NCI-H460 (cell line): Measurements from ENCODE around the gene IKBKE. TPM values are rescaled to one million over a fixed set of nuclear protein-coding genes. Genes with fewer than 3 reads are reported as not detected.

Experiments used
- DNase-seq: peaks from one replicate; pipeline ENCODE4 v3.0.0-alpha.2; 2016; ENCODE audit warnings: low read depth; ENCODE audit errors: extremely low read depth
- total RNA-seq: library from RNA; depleted of rRNA; stranded (reverse); fragments of >200 nt; shearing (Covaris generic); gene quantifications from 2 replicates; pipeline ENCODE4 v1.2.3, GENCODE V29; 2014

IKBKE gene
- total RNA-seq, 1 experiment from 2014 or later, result 2.5 TPM

DNA sequence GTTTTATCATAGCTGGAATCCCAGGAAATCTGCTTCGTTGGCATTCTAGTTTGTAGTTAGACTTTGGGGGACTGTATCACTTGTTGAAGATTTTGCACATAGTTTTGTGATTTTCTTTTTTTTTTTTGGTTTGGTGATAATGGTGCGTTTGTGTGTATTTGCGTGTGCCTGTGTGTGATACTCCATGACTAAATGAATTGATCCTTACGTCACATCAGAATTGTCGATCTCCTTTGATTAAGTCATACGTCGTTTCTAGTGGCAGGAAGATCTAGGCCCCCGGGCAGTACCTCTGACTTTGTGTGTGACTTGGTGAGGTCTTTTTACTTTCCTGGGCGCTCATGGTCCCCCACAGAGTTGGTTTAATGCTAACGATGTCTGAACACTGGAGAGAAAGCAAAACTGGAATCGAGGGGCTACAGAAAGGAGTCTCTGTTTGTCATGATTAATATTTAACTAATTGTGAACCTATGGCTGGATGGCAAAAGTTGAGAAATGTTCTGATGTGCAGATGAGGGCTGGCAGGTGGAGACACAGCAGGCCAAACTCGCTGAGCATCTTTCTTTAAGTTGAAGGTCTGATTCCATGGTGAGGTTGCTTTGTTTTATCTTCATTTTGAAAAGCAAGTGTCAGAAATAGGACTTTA, 39.5 kb downstream of the IKBKE start:
- DNase-seq, result no peak

DNA sequence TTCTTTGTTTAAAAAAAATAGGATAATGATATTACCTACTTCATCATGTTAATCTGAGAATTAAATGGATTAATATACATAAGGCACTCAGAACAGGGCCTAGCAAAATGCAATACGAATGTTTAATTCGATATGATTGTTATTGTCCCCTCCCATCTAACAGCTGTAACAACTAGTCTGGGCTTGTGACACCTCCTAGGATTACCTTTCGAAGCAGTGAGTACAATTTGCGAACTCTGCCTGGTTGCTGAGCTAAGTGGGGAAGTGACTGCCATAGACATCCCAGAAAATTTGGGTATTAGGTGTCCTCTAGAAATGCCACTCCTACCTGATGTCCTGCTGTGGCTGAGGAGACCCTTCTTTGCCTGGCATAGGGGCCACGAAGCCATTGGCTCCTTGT, 40.1 kb downstream of the IKBKE start:
- no peak for DNase-seq

DNA sequence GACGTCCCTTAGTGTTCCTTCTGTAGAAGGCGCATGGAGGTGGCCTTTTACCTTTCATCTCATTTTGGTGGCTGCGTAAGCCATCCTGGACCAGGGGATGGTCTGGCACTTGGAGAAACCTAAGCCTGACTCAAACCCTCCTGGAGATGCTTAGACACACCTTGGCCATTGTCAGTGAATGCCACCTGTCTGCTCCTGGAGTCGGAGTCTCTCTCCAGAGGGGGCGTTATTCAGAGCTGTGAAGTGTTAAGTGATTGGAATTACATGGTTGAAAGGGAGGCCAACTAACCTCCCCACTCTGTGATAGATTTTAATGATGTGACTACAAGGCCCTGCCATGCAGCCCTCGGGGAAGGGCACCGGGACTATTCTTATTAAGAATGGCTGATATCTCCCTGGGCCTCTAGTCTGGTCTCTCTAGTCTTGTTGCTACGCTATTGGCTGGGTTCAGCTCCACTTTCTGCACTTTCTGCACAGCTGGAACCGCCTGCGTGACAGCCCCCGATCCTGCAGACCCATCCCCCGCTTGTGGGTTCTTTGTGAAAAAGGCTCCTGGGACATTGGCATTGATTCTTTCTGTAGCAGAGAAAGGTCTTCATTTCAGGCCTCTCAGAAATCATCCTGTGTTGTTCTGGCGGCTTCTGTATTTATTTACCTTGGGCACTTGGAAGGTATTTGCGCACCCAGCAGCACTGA, 41.2 kb downstream of the IKBKE start:
- no peak for DNase-seq

DNA sequence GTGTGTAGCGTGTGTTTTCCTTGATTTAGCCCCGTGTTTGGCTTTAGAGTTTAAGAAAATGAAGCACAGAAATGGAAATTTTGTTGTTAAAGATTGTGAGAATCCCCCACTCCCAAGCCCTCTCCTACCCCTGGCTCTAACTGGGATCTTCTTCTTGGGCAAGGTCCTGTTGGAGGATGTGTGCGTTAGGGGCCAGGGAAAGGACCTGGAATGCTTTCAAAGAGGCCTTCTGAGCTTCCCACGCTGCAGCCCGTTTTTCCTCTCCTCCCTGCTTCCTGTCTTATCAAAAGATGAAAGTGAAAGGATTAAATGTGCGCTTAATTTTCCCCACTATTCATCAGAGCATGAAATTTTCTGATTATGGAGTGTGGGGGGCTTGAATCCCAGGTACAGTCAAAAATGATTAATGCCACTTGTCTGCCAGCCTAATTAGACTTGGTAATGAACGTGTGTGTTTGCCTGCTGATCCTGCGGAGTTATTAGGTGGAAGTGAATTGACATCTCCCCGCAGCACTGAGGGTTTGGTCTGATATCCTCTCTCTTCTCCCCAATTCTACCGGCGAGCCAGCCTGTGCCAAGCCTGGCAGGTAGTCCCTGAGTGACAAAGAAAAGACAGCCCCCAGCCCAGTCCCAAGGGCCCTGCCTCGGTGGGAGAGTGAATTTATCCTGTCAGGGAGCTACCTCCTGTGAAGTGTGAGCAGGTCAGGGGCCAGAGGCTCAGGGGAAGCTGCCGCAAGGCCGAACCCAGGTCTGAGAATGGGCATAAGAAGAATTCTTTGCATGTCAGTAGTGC, 42.0 kb downstream of the IKBKE start:
- DNase-seq, result no peak

DNA sequence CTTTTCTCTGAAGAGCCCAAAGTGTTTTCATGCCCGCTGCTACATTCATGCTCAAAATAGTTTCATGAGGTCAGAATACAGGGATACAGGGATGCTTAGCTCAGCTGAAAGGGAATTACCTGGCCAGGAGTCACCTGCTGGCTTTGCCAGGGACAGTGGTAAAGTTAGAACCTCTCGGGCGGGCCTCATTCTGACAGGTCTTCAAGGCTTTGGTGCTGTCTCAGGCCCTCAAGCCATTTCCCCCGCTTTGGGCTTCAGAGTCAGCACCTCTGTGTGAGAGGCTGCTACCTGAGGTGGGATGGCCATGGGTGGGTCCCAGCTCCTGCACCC, 42.5 kb downstream of the IKBKE start:
- DNase-seq, result no peak

DNA sequence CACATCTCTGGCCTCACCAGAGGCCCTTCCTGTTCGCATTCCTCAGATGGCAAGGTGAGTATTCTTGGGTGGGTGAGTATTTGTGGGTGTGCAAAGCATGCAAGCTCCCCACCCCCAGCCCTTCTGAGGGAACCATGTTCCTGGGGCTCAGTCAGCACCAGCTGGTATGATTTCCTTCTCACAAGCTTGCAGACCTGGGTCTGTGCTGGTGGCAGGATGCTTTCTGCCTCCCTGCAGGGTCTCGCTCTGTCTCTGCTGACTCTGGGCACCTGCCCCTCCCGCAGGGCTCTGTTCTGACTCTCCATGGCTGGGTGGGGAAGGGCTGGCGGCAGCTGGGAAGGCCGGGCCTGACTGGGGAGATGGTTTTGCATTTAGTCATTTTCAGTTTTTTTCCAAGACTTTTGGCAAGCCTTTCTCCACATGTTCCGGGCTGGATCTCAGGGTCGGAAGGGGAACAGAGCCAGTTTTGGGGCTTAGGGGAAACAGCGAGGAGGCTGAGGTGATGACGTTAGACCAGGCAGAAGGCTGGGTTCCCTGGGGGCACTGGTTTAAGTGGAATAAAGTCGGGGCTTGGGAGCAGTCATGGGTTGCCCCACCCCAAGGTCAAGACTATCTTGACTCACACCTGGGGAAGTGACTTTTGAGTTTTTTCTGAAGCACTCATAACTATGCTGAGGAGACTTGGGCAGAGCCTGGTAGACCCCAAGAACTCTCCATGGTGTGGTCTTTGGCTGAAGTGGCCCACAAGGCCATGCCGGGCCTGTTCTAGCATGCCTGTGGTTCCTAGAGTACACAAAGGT, 43.2 kb downstream of the IKBKE start:
- no peak for DNase-seq

DNA sequence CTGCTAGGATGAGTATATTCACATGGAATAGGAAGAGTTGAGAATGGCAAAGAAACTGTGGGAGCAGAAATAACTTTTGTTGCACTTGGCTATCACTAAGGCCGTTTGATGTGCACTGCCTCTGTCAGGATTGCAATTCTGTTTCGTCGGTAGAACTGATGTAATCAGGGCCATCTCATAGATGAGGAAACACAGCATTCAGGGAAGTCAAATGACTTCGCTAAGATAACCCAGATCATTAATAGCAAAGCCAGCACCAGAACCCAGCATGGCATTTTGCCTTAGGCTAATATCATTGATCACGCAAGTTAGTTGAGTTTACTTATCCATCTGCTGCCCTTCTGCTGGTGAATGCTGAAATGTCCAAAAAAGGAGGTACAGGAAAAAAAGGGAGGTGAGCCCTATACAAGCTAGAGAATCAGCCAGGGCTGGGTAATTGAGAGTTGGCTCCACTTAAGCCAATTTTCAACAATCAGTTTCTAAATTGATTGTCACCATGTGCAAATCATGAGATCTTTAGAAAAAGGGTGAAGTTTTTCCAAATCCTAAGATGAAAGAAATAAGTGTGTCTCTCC, 44.6 kb downstream of the IKBKE start:
- DNase-seq, result no peak

DNA sequence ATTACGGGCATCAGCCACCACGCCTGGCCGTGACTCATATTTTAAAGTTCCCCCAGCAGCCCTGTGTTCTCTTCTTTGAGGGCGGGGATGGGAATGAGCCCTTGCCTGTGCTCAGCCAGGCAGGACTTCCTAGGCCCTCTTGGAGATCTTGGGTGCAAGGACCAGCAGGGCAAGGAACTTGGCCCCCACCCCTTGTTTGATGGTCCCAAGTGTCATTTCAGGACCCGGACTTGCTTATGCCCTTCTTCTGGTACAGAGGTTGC, 46.4 kb downstream of the IKBKE start:
- no peak for DNase-seq

DNA sequence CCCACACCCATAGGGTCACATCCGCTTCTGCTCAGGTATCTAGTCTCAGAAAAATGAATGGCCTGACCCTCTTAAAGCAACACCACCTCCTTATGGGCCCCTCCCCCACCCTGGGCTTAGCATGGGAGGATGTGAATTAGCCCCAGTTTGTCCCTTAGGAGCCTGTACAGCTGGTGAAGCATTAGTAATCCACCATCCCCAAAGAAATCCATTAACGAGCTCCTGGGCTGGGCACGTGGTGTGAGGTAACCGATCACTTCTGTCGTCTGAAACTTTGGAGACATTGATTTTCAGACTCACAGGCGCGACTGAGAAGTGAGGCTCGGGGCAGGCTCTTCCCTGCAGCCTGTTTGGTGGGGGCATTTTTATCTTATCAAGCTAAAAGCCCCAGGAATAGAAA, 47.5 kb downstream of the IKBKE start:
- DNase-seq, result no peak

DNA sequence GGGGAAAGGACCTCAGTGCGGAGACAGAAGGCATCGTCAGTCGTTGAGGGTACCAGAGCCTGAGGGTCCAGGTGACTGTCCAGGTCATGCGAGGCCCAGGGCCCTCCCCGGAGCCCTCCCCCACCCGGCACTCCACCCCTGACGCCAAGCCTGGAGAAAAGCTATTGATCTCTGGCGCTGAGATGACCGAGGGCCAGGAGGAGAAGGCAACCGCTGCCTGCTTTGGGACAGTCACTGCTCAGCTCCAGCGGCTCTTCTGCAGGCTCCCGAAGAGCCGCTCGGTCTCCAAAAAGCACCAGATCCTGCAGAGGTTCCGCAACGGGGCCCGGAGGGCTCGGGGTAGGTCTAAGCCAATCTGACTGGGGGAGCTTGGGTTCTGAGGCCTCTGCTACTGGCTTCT, 47.9 kb downstream of the IKBKE start:
- no peak for DNase-seq

DNA sequence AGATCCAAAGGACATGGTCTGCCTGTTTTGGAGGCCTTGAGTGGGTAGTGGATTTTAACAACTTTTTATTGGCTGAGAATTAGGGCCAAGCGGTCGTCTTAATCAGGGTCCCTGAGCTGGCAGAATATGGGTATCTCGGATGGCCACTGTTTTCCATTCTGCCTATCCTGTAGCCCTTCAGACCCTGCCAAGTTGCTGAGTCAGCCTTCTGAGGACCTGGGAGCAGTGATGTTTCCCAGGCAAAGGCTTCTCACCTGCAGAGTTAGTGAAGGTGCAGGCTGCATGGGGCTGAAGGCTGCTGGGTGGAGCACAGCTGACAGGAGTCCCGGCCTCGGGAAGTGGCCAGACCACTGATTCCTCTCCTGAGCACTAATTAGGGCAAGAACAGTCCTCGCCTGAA, 48.5 kb downstream of the IKBKE start:
- DNase-seq, result no peak

DNA sequence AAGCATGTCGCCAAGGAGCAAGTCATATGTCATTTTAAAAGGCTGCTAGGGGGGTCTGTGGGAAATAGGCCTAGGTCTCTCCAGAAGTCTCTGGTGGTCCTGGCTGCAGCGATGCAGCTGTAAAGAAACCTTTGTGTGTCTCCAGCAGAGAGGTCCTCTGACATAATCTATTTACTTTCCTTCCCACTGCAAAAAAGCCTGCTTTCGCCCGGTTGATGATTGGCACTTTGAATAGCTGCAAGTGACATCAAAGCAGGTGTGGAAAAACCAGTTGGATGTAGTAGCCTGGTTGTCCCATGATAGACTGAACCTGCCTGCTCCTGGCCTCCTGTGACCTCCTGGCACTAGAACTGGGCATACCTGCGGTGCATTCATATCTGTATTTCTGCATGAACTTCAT, 50.9 kb downstream of the IKBKE start:
- DNase-seq, result no peak

DNA sequence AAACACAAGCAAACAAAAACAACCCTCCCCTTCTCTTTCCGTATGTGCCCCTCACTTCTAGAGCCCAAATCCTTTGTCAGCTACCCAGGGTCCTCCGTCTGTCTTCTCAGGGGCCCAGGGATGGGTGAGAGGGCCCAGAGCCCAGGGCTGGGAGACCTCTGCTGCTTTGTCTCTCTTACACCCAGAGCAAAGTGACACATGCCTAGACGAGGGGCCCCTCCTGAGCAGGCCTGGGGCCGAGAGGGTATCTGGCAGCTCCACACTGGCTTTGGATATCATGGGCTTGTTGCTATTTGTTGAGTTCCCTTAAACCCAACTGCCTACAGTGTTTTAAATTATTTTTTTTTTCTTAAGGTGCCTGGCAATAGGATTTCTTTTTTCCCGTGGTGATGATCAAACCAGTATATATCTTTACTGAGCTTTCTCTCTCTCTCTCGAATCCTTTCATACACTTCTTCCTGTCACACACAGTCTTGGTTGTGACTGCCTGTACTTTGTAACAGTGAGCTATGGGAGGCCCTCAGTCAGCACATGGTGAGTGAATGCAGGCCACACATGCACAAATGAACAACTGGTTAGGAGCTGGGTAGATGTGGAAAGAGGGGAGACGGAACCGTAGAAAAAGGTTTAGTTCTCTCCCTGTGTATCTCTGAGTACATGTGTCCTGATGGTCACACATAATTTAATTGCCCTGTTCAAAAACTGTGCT, 51.6 kb downstream of the IKBKE start:
- no peak for DNase-seq

DNA sequence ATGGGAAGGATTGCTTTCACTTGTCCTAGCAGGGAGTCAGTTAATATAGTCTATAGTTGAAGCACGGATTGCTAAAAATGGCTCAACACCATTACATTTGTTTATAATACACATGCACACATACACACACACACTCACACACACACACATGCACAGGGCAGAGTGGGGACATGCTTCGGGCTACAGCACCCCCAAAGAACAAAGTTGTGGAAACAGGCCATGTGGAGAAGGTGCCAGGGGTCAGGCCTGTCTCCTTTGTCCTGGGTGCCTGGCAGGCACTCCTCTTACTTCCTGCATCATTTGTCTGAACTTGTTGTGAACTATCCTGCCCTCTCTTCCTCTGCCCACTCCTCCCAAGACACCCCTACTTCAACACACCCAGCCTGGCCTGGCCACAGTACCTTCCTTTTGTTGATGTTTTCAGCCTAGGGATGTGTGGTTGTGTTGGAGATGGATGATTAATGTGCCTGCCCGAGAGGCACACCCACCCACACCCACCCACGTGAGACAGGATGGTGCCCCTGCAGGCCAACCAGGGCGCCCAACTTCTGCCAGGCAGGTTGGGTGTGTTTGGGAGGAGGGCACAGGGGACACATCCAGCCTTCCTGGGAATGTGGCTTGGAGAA, 54.6 kb downstream of the IKBKE start:
- no peak for DNase-seq

DNA sequence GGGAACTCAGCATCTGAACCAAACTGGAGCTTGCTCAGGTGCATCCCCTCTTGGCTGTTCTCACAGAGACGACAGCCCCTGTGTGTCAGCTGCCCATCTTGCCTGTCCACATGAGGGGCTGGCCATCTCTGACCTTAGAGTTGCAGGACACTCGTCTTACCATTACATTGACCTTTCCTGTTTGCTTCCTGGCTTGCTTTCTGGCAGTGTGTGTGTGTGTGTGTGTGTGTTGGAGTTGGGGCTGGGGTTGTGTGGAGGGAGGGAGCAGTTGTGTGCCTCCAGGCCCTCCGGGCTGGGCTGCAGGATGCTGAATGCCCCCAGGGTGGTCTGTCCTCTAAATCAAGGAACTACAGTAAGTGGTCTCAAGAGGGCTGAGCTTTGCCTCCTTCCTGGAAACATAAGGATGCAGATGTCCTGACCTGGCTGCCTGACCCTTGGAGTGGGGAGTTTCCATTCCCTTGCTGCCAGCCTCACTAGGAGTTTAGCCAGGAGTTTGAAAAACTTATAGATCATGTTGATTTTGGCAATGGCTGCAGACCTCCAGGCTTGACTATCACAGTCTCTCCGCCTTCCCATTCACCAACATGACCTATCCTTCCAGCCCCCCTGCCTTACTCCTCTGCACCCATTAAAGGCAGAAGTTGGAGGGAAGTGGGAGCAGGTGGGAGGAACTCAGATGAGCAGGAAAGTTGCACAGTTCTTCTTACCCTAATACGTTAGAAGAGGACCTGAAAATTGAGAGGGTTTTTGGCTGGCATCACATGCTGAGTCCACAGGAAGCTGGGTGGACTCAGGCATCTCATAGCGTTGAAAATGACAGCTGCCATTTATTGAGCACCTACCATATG, 56.0 kb downstream of the IKBKE start:
- no peak for DNase-seq

DNA sequence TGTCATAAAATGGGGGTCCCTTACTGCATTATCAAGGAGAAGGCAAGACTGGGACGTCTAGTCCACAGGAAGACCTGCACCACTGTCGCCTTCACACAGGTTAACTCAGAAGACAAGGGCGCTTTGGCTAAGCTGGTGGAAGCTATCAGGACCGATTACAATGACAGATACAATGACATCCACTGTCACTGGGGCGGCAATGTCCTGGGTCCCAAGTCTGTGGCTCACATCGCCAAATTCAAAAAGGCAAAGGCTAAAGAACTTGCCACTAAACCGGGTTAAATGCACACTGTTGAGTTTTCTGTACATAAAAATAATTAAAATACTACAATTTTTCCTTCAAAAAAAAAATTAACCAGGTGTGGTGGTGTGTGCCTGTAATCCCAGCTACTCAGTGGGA, 59.1 kb downstream of the IKBKE start:
- no peak for DNase-seq

DNA sequence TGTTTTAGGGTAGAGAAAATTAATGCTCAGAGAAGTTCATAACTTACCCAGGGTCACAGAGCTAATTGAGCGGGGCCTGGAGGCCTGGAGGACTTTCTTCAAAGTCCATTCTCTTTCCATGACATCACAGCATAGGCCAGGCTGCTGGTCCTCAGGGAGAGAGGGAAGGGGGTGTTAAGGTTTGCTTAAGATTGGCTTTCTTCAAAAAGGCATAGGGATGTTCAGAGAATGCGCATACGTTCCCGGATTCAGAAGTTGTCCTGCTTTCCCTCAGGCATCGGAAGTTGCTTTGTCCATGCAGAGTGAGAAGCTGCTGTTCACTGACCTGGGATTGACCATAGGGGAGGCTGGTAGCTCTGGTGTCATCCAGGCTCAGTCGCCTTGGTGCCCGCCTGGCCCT, 62.1 kb downstream of the IKBKE start:
- DNase-seq, result no peak

DNA sequence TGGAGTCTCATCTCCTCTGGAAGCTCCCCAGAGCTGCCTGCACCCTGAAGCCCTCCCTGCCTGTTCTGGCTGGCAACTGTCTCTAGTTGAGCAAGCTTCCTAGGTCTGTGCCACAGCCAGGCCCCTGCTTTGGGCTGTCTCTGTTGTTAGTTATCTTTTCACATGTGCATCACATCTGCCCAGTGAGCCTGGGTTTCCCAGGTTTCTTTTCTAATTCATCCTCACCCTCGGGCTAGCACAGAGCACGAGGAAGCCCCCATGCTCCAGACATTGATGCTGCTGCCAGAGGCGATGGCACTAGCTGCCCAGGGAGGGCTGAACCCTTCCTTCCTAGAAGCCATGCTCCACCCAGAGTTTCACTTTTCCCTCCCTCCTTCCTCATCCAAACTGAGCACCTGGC, 64.3 kb downstream of the IKBKE start:
- DNase-seq, result no peak

DNA sequence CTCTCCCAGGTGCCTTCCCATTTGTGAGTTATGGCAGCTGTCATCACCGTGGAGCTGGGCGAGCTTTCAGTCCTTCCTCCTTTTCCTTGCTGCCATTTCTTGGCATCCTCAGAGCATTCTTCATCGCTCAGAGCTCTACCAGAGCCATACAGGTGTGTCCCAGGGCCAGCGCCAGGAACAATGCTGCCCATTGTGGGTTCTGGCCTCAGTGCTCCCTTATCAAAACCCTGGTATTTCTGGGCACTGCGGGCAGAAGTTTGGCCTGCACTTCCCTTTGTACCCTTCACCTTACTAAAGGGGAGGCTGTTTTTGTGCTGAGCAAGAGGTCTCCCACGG, 65.5 kb downstream of the IKBKE start:
- no peak for DNase-seq
